Suprapubic skin (tissue), 4 donors: ENCODE measurements around the gene SLC12A3. TPM values are rescaled to one million over a fixed set of nuclear protein-coding genes. Genes with fewer than 3 reads are reported as not detected.

Experiments
- DNase-seq, 2 donors: peaks; one replicate each; pipeline ENCODE4 v3.0.0-alpha.2; 2019; ENCODE audit warnings: low spot score in 2 of 2
- H3K27ac ChIP-seq: fragments of 200-600 bp; sonication (generic); one replicate; pipeline ENCODE4 v1.5.1; 2019
- H3K27me3 ChIP-seq: fragments of 200-600 bp; sonication (generic); one replicate; pipeline ENCODE4 v1.5.1; 2019
- H3K36me3 ChIP-seq: fragments of 200-600 bp; sonication (generic); one replicate; pipeline ENCODE4 v1.5.1; 2019
- H3K4me1 ChIP-seq: fragments of 200-600 bp; sonication (generic); one replicate; pipeline ENCODE4 v1.5.1; 2019
- H3K4me3 ChIP-seq: fragments of 200-600 bp; sonication (generic); one replicate; pipeline ENCODE4 v1.5.1; 2019; ENCODE audit warnings: mild to moderate bottlenecking
- H3K9me3 ChIP-seq: fragments of 200-600 bp; sonication (generic); one replicate; pipeline ENCODE4 v1.5.1; 2019
- EP300 ChIP-seq: sonication (generic); formaldehyde crosslinking; IDR thresholded peaks from one replicate; pipeline ENCODE4 v1.6.1; 2017; ENCODE audit warnings: antibody characterized with exemption
- POLR2A ChIP-seq, 2 donors: fragments of 450-650 bp; IDR thresholded peaks; one replicate each; pipeline ENCODE4 v1.6.1; 2017; ENCODE audit warnings: antibody characterized with exemption in 2 of 2, mild to moderate bottlenecking in 2 of 2, moderate library complexity in 2 of 2
- POLR2AphosphoS5 ChIP-seq, 3 donors: sonication (generic); formaldehyde crosslinking; IDR thresholded peaks; one replicate each; pipeline ENCODE4 v1.6.1; 2017; ENCODE audit warnings: antibody characterized with exemption in 3 of 3
- WGBS: methylation state at CpG from one replicate; pipeline ENCODE4 v1.1.5; 2018; 5-methylcytosine and 5-hydroxymethylcytosine counted together
- total RNA-seq, 4 donors: library from RNA; depleted of rRNA; stranded (reverse); fragments of >200 nt; gene quantifications; one replicate each; pipeline ENCODE4 v1.1.0, GENCODE V29; 2016
- TF ChIP-seq, protein P1 (sequence below), 2 donors: fragments of 200-600 bp in 1 of 2; fragments of 450-650 bp in 1 of 2; sonication (generic) in 1 of 2; IDR thresholded peaks; one replicate each; pipeline ENCODE4 v1.5.1; 2016 to 2019; ENCODE audit warnings: antibody characterized with exemption in 2 of 2, mild to moderate bottlenecking in 1 of 2, moderate library complexity in 1 of 2

SLC12A3 gene
- total RNA-seq, 4 donors from 2014 or later = 0.13 TPM; not detected in 3

DNA sequence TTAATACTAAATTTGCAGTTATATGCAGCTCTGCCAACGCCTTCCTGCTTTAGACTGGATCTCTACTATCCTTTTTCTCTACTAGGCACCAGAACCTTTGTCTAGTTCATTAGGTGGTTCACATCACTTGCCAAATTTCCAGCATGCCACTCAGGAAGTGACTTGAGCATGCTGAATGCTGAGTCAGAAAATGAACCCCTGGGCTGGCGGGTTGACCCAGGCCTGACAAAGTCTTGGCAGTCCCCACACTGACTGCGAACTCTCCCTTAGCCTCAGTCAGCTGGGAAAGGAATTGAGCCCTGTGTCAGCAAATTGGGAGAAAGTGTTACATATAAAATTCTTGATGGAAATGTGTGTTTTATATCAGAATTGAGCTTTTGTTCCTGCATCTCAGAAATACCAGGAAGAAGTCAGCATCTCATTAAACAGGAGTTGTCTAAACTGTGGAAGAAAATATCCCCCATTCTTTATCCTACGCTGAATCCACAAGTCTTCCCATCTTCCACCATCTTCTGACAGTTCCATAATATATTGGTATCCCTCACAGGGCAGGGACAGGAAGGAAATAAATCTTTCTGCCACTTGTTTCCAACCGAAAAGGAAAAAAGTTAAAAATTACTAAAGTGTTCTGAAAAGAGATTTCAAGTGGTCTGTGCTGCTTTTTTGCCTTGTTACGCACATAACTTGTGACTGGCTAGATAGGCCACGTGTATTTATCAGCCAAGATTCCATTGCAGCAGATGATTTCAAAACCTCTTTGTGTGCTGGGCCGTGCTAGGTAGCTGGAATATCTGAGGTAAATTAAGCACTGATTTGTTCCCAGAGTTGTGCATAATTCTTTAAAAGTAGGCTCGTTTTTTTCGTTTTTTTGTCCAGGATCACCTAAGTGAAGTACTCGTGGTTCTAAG is 16.7 kb upstream of the SLC12A3 start:
- Histone ChIP-seq H3K4me1 (peaks cover 19% of the 10 kb centered on the region), H3K36me3 (peaks cover 18% of the 10 kb centered on the region), H3K27ac (no peak overlapping the region), H3K27me3 (no peaks in the 10 kb centered on the region), H3K4me3 (no peak overlapping the region), H3K9me3 (no peaks in the 10 kb centered on the region)
- DNase-seq = peak in 1 of 2 donors; percentile 60
- TF ChIP-seq EP300 (no peak), POLR2AphosphoS5 (IDR thresholded peaks at IDR 0.05) (no peak), POLR2A (IDR thresholded peaks at IDR 0.05) (no peak)
- TF ChIP-seq, protein P1, sequence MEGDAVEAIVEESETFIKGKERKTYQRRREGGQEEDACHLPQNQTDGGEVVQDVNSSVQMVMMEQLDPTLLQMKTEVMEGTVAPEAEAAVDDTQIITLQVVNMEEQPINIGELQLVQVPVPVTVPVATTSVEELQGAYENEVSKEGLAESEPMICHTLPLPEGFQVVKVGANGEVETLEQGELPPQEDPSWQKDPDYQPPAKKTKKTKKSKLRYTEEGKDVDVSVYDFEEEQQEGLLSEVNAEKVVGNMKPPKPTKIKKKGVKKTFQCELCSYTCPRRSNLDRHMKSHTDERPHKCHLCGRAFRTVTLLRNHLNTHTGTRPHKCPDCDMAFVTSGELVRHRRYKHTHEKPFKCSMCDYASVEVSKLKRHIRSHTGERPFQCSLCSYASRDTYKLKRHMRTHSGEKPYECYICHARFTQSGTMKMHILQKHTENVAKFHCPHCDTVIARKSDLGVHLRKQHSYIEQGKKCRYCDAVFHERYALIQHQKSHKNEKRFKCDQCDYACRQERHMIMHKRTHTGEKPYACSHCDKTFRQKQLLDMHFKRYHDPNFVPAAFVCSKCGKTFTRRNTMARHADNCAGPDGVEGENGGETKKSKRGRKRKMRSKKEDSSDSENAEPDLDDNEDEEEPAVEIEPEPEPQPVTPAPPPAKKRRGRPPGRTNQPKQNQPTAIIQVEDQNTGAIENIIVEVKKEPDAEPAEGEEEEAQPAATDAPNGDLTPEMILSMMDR (IDR thresholded peaks at IDR 0.05) = no peak
- 69% methylated on average over 11 of the region's 11 CpGs for WGBS

DNA sequence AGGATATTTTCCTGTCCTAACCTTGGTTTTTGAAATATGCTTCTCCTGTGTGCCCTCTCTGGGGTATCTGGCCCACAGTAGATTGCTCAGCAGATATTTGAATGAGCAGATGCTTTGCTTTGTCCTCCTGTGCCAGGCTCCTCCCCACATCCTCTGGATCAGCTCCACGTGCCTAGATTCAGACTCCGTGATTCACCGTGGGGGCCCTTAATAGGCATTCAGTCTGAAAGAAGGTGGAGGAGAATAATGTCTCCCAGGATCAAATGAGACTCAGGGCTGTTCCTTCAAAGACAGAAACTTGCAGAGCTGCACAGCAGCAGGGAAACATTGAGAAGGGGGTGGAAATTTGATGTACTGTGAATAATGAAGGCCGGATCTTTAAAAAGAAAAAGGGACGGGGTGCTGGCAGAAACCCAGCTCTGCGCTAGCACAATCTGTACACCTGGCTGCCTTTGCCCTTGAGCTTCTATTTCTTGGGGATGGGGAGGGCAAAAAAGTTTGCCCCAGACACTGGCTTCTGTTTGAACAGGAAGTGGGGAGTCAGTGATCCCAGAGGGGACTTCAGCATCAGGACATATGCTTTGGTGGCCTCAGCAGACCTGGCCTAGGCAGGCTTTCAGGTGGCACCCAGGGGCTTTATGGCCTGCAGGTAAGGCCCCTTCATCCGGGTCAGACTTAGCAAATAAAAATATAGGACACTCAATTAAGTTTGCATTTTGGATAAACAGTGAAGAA is 15.9 kb upstream of the SLC12A3 start:
- Histone ChIP-seq H3K4me1 (peaks cover 19% of the 10 kb centered on the region), H3K27ac (no peak overlapping the region)

DNA sequence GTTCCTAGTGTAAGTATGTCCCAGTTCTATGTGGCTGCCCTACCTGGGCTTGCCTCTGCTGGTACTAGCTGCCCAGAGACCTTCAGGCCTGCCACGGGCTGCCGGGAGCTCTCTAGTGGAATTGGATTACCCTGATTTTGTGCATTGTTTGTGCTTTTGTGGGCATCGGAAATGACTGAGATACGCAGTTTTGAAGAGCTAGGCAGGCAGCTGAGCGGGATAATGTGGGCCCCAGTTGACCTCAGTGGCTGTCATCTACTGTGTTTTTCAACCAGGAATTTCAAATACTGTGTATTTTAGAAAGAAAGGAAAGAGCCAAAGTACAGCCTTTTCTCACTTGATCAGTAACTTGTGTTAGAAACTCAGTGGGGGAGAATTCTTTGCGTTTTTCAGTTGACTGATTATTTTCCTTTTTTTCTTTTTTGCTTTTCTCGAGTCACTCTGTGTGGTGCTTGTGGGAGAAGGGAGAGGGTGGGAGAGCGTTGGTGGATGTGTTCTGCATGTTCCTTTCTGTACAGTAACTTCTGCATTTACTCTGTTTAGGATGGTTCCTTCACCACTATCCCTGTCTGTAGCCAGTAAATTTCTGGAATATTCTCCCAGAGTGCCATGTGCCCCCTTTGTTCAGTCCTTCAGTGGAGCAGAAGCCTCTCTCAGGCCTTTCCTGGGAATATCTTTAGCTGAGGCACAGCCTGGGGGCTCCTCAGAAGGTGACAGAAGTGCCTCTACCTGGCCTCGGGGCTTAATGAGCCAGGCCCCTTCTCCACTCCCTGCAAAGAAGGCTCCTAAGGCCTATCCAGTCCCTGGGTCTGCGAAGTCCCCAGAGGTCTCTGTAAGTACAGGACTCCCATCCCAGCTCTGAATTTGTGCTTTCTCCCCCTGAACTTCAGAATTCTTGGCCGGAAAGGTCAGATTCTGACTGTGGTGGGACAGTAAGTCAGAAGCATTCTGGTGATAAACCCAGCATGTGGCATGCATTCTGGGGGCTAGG is 15.0 kb upstream of the SLC12A3 start:
- Histone ChIP-seq H3K4me1 (peaks cover 19% of the 10 kb centered on the region), H3K27ac (no peak overlapping the region), H3K36me3 (peaks cover 5% of the 10 kb centered on the region), H3K27me3 (no peaks in the 10 kb centered on the region), H3K4me3 (no peak overlapping the region), H3K9me3 (no peaks in the 10 kb centered on the region)
- TF ChIP-seq POLR2A (IDR thresholded peaks at IDR 0.05) = no peak
- TF ChIP-seq POLR2AphosphoS5 (IDR thresholded peaks at IDR 0.05) = no peak
- peak in 1 of 2 donors; percentile 40 for DNase-seq
- 83% methylated on average over 11 of the region's 11 CpGs for WGBS

More for the DNA sequence above, 15.9 kb upstream of the SLC12A3 start:
- Histone ChIP-seq H3K4me3 (no peak overlapping the region), H3K36me3 (peaks cover 11% of the 10 kb centered on the region), H3K27me3 (no peaks in the 10 kb centered on the region), H3K9me3 (no peaks in the 10 kb centered on the region)
- peak in 1 of 2 donors; percentile 34 for DNase-seq
- WGBS = 34% methylated on average over 7 of the region's 7 CpGs
- TF ChIP-seq POLR2AphosphoS5 (IDR thresholded peaks at IDR 0.05) = no peak
- TF ChIP-seq, protein P1 (IDR thresholded peaks at IDR 0.05) = no peak
- TF ChIP-seq POLR2A (IDR thresholded peaks at IDR 0.05) = no peak
- TF ChIP-seq EP300 = no peak

DNA sequence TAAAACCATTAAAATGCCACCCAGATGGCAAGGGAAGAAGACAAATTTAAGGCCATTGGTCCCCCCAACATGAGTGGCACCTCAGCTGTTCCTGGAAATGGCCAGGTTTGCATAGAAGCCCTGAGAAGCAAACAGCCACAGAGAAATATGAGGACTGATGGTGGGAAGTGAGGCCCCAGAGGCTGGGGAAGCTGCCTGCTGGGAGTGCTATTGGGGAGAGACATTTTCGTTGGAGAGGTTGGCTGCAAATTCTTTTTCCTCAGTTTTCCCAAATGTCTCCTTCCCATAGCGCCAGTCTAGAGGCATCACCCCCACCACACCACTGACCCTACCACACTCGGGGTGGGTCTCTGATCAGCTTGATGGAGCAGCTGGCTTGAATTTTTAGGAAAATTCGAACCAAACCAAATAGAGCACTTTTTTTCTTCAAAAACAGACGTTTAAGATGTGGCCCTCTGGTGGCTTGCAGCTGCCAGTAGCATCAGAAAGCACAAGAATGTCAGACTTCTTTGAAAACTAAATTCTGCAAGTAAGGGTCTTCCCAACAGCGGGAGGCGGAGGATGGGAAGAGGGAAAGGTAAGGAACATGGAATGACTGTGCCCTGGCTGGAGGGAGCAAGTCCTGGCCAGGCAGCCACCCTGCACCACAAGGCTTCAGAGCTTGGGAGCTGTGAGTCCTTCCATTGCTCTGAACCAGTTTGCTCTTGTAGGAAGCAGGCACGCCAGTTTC is 13.2 kb upstream of the SLC12A3 start:
- DNase-seq = peak in 1 of 2 donors; percentile 40

More for the DNA sequence above, 13.2 kb upstream of the SLC12A3 start:
- Histone ChIP-seq H3K27me3 (no peaks in the 10 kb centered on the region), H3K36me3 (no peaks in the 10 kb centered on the region), H3K4me3 (no peak overlapping the region), H3K4me1 (peaks cover 19% of the 10 kb centered on the region), H3K9me3 (no peaks in the 10 kb centered on the region), H3K27ac (no peak overlapping the region)
- 66% methylated on average over 8 of the region's 8 CpGs for WGBS
- TF ChIP-seq POLR2AphosphoS5 (IDR thresholded peaks at IDR 0.05) (no peak), EP300 (no peak), POLR2A (IDR thresholded peaks at IDR 0.05) (no peak)
- TF ChIP-seq, protein P1 (IDR thresholded peaks at IDR 0.05) = peak in 1 of 2 donors; percentile 12
